H1 (cell line): ENCODE measurements around the gene FAM24A. TPM values are rescaled to one million over a fixed set of nuclear protein-coding genes. Genes with fewer than 3 reads are reported as not detected.

Source experiments
- RAD21 ChIP-seq, 2 experiments: IDR thresholded peaks in 1 of 2; conservative IDR thresholded peaks in 1 of 2; 2 replicates each; pipeline ENCODE4 v1.6.1; 2011; ENCODE audit warnings: low read depth in 2 of 2, low read length in 2 of 2, improper control_type of control experiment in 1 of 2, inconsistent platforms in 1 of 2, mild to moderate bottlenecking in 1 of 2, moderate library complexity in 1 of 2
- RFX5 ChIP-seq: IDR thresholded peaks from 2 replicates; pipeline ENCODE4 v1.6.1; 2011; ENCODE audit warnings: low read depth, low read length, improper control_type of control experiment, borderline replicate concordance
- RXRA ChIP-seq: IDR thresholded peaks from 2 replicates; pipeline ENCODE4 v1.6.1; 2011; ENCODE audit warnings: low read depth, mild to moderate bottlenecking, low read length, moderate library complexity; ENCODE audit not compliant: insufficient read depth
- TAF1 ChIP-seq: IDR thresholded peaks from 2 replicates; pipeline ENCODE4 v1.6.1; 2011; ENCODE audit warnings: mild to moderate bottlenecking, low read depth, low read length
- TCF12 ChIP-seq: IDR thresholded peaks from 2 replicates; pipeline ENCODE4 v1.6.1; 2011; ENCODE audit warnings: low read depth, mild to moderate bottlenecking, low read length
- polyA plus RNA-seq, 7 experiments: library from polyadenylated mRNA; depleted of rRNA in 3 of 7; stranded (reverse) in 5 of 7; unstranded in 2 of 7; fragments of >200 nt in 5 of 7; fragments of 200-250 nt in 2 of 7; gene quantifications; 1 replicate in 5 of 7; 2 replicates in 1 of 7; 4 replicates in 1 of 7; pipeline versions ENCODE4 v1.2.1 to v1.2.3, GENCODE V29; 2011 to 2013; ENCODE audit warnings: missing spikeins in 2 of 7, mixed read lengths in 2 of 7
- total RNA-seq: library from RNA; stranded (reverse); fragmentation: NEBNext Ultra II Directional; extraction: Animal tissue kit (Norgen Biotek cat#: 25700); gene quantifications from 2 replicates; pipeline ENCODE4 v1.2.1, GENCODE V29; 2021
- TF ChIP-seq, protein P1 (sequence below): IDR thresholded peaks from 2 replicates; pipeline ENCODE4 v1.6.1; 2012; ENCODE audit warnings: inconsistent platforms

The FAM24A gene
- total and polyA plus RNA-seq, 2 of the 8 experiments (the other 6 are each of a cell fraction or from before 2014, with no cell fraction given): not detected

DNA sequence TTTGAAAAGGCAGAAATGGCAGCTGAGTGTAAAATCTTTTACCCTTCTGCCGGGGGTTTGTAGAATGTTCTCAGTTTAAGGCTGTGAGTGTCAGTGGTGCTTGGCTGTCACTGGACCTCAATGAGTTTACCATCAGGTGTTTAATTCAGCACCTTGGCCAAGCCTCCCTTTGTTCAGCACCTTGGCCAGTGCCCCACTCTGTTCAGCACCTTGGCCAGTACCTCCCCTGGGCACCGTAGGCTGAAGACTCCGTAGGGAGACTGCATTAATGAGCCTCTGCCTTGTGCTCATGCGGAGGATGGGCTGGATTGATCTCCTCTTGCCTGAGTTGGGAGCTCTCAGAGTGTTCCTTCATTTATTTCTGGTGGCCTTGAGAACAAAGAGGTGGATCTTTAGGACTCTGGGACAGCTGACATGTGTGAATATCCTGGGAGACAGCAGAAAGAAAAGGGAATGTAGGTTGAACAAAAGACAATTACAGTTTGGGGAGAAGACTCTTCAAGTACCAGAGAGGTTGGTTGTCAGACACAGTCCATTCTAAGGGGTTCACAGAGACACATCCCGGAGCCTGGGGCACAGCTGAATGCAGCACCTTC is 1.6 kb downstream of the FAM24A start (continued):
- TF ChIP-seq RFX5 (no peak), RXRA (0 out of 2 replicates have a peak, but pooled peaks have one; percentile 37), TAF1 (peak; percentile 26; the same call in 1 of the 2 replicates), RAD21 (IDR thresholded peaks at IDR 0.05 in 1 of 2, conservative IDR thresholded peaks at IDR 0.05 in 1 of 2; ENCODE audit: low read depth in 2 of 2, low read length in 2 of 2) (peak in 1 of 2 experiments; percentile 34; a peak in 2 of 4 replicates), TCF12 (no peak)
- TF ChIP-seq, protein P1, sequence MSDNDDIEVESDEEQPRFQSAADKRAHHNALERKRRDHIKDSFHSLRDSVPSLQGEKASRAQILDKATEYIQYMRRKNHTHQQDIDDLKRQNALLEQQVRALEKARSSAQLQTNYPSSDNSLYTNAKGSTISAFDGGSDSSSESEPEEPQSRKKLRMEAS: peak; percentile 77
